ENCODE measurements around the gene COPS7B. TPM values are rescaled to one million over a fixed set of nuclear protein-coding genes. Genes with fewer than 3 reads are reported as not detected.

The COPS7B gene
- total RNA-seq, 1 donor from 2014 or later = 62.1 TPM

DNA sequence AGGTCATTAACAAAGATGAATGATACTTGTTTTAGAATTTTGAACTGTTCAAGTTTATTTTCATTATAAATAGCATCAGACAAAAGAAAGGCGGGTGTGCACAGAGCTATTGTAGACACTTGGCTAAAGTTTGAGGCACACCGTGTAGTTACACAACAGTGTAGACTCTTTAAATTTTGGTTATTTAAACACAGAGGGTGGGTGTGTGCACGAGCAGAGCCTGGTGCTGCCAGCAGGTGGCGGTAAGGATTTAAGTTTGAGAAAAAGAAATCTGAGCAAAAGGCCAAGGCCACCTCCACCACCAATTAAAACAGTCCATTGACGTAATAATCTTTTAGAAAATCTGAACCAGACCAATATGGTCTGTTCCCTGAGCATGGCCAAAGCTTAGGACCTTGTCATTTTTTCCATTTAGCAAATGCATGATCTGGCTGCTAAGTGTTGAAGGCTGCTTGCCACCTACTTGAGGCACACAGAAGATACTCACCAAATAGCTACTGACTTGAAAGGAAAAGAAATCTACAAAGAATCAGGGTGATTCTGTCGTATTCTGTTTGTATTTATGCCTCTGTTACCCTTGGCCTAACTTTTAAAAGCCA lies 14.3 kb downstream of the COPS7B start:
- Mint-ChIP-seq H3K9me3 (no peaks in the 10 kb centered on the region), H3K4me3 (ENCODE audit: low read depth) (no peak overlapping the region), H3K27me3 (ENCODE audit: low read depth) (no peaks in the 10 kb centered on the region), H3K27ac (no peak overlapping the region), H3K4me1 (ENCODE audit: low read depth) (peaks cover 2% of the 10 kb centered on the region), H3K36me3 (ENCODE audit: low read depth) (peaks cover 45% of the 10 kb centered on the region)
- DNase-seq (ENCODE audit: low spot score) = peak; percentile 19
- intact Hi-C loops (cut with micrococcal nuclease) = no loop called here

DNA sequence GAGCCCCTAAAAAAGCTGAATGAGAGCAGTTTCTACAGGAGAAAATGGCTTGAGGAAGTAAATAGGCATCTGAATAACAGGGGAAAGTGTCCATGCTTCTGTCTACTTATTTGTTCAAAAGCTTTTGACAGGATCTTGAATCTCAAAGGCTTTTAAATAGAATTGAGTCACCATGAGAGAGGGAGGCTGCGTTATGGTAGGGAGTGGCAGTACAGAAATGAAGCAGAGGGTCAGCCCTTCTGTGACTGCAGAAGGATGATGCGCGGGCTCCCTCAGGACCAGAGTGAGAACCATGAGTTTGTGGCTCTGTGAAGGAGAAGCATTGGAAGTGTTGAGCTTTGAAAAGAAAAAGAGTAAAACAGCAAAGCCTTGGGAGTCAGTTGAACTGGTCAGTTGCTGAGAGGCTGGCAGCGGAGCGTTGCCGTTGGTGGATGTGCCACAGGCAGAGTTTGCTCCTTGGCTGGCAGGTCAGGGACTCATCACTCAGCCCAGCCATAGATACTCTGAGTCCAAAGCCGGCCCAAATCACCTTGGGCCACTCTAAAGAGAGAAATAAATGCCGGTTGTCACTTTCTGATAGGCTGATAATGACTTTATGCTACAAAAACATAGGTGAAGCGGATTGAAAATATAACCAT lies 17.4 kb downstream of the COPS7B start:
- intact Hi-C loops (cut with micrococcal nuclease) = no loop called here

DNA sequence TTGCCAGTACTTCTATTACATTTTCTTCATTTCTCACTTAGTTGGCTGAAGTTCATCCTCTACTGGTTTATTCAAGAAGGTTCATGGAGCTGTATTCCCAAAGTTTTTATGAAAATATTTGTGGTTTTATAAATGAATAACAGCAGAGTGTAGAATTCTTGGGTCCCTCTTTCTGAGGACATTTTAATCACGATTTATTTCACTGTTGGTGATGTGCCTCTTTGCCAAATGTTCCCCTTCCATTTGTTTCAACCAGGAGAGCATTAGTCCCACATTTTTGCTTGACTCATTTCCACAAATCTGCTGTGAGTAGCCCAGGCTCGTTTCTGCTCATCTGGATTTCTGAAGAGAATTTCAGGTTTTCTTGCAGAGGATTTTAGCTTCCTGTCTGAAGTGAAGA lies 20.8 kb downstream of the COPS7B start:
- Mint-ChIP-seq H3K9me3 (no peaks in the 10 kb centered on the region), H3K27me3 (ENCODE audit: low read depth) (no peaks in the 10 kb centered on the region), H3K4me1 (ENCODE audit: low read depth) (peaks cover 2% of the 10 kb centered on the region), H3K27ac (no peak overlapping the region), H3K36me3 (ENCODE audit: low read depth) (peaks cover 46% of the 10 kb centered on the region), H3K4me3 (ENCODE audit: low read depth) (no peak overlapping the region)
- intact Hi-C loops (cut with micrococcal nuclease) = no loop called here
- no peak for DNase-seq (ENCODE audit: low spot score)

More for the DNA sequence above, 17.4 kb downstream of the COPS7B start:
- peaks cover 2% of the 10 kb centered on the region for H3K4me1 Mint-ChIP-seq (ENCODE audit: low read depth)
- DNase-seq (ENCODE audit: low spot score) = no peak
- H3K4me3 Mint-ChIP-seq (ENCODE audit: low read depth) = no peak overlapping the region
- peaks cover 52% of the 10 kb centered on the region for H3K36me3 Mint-ChIP-seq (ENCODE audit: low read depth)
- H3K27me3 Mint-ChIP-seq (ENCODE audit: low read depth) = no peaks in the 10 kb centered on the region
- H3K27ac Mint-ChIP-seq = no peak overlapping the region
- no peaks in the 10 kb centered on the region for H3K9me3 Mint-ChIP-seq

DNA sequence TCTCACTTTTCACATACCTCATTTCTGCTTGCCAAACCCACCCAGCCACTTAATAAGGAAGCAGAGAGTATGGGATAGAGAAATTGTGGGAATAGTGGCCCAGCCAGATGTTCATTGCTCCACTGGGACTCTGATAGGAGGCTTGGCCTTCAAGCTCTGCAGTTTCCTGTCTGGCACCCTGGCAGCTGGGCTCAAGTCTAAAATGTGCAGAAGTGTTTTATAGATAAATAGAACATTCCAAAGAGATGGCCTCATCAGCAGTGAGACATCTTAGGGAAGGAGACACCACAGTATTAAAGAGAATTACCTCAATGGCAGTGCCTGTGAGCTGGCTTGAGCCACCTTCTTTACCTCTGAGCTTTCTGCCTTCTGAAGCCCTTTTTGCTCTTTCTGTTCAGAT lies 24.7 kb downstream of the COPS7B start:
- Mint-ChIP-seq H3K4me1 (ENCODE audit: low read depth) (no peaks in the 10 kb centered on the region), H3K27ac (no peak overlapping the region), H3K4me3 (ENCODE audit: low read depth) (no peak overlapping the region), H3K36me3 (ENCODE audit: low read depth) (peaks cover 44% of the 10 kb centered on the region), H3K27me3 (ENCODE audit: low read depth) (no peaks in the 10 kb centered on the region), H3K9me3 (peaks cover 4% of the 10 kb centered on the region)
- DNase-seq (ENCODE audit: low spot score) = no peak
- intact Hi-C loops (cut with micrococcal nuclease) = no loop called here

DNA sequence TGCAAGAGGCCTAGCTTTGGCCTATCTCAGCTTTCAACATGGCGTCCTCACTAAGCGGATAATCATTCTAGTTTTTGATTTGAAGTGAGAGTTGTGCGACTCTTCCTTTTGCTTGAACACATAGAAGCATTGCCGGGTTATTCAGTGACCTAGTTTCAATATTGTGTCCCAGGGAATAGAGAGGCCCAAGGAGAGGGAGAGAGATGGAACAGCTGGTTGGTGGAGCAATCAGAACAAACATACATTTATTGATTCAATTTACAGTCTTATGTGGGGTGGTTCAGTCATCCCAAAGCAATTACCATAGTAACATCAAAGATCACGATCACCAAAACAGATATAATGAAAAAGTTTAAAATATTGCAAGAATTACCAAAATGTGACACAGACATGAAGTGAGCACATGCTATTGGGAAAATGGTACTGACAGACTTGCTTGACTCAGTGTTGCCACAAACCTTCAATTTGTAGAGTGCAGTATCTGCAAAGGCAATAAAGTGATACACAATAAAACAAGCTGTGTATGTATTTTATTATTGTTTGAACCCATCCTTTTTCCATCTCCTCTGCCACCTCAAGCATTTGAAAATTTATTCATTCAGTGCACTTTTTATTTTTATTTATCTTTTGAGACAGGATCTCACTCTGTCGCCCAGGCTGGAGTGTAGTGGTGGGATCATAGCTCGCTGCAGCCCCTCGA lies 30.2 kb downstream of the COPS7B start:
- Mint-ChIP-seq H3K27me3 (ENCODE audit: low read depth) (no peaks in the 10 kb centered on the region), H3K27ac (no peak overlapping the region), H3K9me3 (peaks cover 4% of the 10 kb centered on the region), H3K4me1 (ENCODE audit: low read depth) (no peaks in the 10 kb centered on the region), H3K4me3 (ENCODE audit: low read depth) (no peak overlapping the region), H3K36me3 (ENCODE audit: low read depth) (peaks cover 22% of the 10 kb centered on the region)
- no peak for DNase-seq (ENCODE audit: low spot score)
- intact Hi-C loops (cut with micrococcal nuclease) = no loop called here

DNA sequence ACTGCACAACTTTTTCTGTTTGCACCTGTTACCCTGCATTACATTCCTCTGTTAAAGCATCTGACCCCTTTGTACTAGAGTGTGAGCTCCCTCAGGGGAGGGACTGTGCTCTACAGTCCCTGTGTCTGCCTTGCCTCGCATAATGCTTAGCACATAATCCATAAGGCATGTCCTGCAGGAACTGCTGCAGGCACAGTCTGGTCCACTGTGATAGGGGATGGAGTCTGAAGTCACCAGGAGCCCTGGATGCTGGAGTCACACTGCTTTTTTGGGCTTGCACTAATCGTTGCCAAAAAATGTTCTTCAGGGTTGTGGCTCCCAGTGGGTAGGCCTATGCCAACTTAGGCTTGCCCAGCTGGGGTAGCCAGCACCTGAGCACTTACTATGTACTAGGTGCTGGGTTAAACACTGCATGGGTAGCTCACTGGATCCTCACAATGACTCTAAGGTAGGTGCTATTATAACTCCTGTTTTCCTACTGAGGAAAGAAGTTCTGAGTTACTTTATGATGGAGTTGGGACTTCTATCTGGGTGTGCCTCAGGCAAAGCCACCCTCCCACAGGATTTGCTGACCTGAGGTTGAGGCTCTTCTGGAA lies 33.3 kb downstream of the COPS7B start:
- H3K36me3 Mint-ChIP-seq (ENCODE audit: low read depth) = peaks cover 10% of the 10 kb centered on the region
- intact Hi-C loops (cut with micrococcal nuclease) = no loop called here

DNA sequence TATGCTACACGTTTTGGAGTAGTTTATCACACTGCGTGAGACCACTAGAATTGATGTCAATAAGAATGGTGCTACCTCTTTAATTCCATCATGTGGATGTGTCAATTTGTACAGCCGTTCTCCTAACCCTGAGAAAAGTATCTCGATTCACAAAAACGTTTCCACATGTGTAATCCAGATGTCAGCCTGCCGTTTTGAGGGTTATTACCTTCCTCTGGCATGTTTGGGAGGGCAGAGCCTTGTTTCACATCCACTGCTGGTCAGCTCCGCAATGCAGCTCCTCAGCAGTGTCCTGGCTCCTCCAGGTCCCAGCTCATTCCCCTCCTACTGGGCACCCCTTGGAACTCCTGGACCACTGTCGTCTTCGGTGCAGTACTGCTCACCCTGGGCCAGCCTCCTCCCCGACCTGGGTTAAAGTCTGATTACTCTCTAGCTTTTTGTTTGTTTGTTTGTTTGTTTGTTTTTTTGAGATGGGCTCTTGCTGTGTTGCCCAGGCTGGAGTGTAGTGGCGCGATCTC lies 34.6 kb downstream of the COPS7B start:
- H3K4me3 Mint-ChIP-seq (ENCODE audit: low read depth) = no peak overlapping the region
- H3K36me3 Mint-ChIP-seq (ENCODE audit: low read depth) = peaks cover 5% of the 10 kb centered on the region
- no peak overlapping the region for H3K27ac Mint-ChIP-seq
- no peaks in the 10 kb centered on the region for H3K9me3 Mint-ChIP-seq
- DNase-seq (ENCODE audit: low spot score) = no peak
- no peaks in the 10 kb centered on the region for H3K27me3 Mint-ChIP-seq (ENCODE audit: low read depth)
- H3K4me1 Mint-ChIP-seq (ENCODE audit: low read depth) = no peaks in the 10 kb centered on the region
- intact Hi-C loops (cut with micrococcal nuclease) = no loop called here

More for the DNA sequence above, 33.3 kb downstream of the COPS7B start:
- Mint-ChIP-seq H3K27ac (no peak overlapping the region), H3K27me3 (ENCODE audit: low read depth) (no peaks in the 10 kb centered on the region), H3K4me3 (ENCODE audit: low read depth) (no peak overlapping the region), H3K4me1 (ENCODE audit: low read depth) (no peaks in the 10 kb centered on the region), H3K9me3 (peaks cover 4% of the 10 kb centered on the region)
- no peak for DNase-seq (ENCODE audit: low spot score)

DNA sequence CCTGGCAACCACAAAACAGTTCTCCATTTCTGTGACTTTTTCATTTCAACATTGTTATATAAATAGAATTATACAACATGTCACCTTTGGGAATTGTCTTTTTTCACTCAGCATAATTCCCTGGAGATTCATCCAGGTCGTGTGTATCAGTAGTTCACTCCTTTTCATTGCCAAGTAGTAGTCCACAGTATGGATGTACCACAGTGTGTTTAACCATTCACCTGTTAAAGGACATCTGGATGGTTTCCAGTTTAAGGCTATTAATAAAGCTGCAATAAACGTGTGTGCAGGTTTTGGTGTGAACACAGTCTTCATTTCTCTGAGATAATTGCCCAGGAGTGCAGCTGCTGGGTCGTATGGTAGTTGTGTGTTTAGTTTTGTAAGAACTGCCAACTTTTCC lies 35.7 kb downstream of the COPS7B start:
- Mint-ChIP-seq H3K4me1 (ENCODE audit: low read depth) (no peaks in the 10 kb centered on the region), H3K36me3 (ENCODE audit: low read depth) (no peaks in the 10 kb centered on the region), H3K9me3 (no peaks in the 10 kb centered on the region), H3K4me3 (ENCODE audit: low read depth) (no peak overlapping the region), H3K27ac (no peak overlapping the region), H3K27me3 (ENCODE audit: low read depth) (no peaks in the 10 kb centered on the region)
- DNase-seq (ENCODE audit: low spot score) = no peak
- intact Hi-C loops (cut with micrococcal nuclease) = no loop called here

DNA sequence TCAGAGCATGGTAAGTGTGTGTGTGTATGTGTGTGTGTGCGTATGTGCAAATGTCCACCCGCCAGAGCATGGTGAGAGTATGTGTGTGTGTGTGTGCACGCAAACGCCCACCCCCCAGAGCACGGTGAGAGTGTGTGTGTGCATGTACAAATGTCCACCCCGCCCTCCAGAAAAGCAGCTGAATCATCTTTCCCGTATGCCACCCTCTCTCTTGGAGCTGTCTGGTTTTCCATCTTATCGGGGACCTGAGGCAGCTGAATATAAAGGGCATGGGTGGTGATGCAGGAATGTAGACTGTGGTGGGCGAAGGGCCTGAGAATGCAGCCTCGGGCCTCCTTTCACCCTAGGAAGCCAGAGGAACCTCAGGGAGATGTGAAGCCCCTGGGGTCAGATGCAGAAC lies 66.9 kb downstream of the COPS7B start:
- H3K4me1 Mint-ChIP-seq (ENCODE audit: low read depth) = no peaks in the 10 kb centered on the region

DNA sequence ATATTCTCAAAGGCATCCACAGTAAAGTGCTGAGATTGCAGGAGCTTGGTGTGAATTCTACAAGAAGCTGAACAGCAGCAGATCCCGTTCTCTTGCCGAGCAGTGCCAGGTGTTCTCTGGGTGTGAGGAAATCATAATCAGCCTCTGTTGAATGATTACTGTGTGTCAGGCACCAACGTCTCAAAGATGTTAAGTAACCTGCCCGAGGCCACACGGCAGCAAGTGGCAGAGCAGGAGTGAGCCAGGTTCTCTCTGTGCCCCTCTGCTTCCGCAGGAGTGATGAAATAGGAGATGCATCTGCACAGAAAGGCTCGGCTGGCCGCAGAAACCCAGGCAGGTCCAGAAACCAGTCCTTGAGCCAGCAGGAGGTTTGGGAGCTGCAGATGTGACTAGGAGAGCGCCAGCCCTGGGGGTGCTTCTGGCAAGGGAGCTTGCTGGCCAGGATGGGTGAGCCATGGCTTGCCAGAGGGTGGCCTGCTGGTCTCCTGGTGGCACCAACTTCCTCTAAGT lies 68.4 kb downstream of the COPS7B start:
- no peak overlapping the region for H3K27ac Mint-ChIP-seq
- H3K9me3 Mint-ChIP-seq = no peaks in the 10 kb centered on the region
- H3K27me3 Mint-ChIP-seq (ENCODE audit: low read depth) = peaks cover 7% of the 10 kb centered on the region
- DNase-seq (ENCODE audit: low spot score) = no peak
- intact Hi-C loops (cut with micrococcal nuclease) = no loop called here
- H3K36me3 Mint-ChIP-seq (ENCODE audit: low read depth) = no peaks in the 10 kb centered on the region
- H3K4me3 Mint-ChIP-seq (ENCODE audit: low read depth) = no peak overlapping the region
- H3K4me1 Mint-ChIP-seq (ENCODE audit: low read depth) = no peaks in the 10 kb centered on the region

More for the DNA sequence above, 66.9 kb downstream of the COPS7B start:
- H3K27ac Mint-ChIP-seq = no peak overlapping the region
- DNase-seq (ENCODE audit: low spot score) = no peak
- H3K4me3 Mint-ChIP-seq (ENCODE audit: low read depth) = no peak overlapping the region
- peaks cover 7% of the 10 kb centered on the region for H3K27me3 Mint-ChIP-seq (ENCODE audit: low read depth)
- intact Hi-C loops (cut with micrococcal nuclease) = no loop called here
- H3K36me3 Mint-ChIP-seq (ENCODE audit: low read depth) = no peaks in the 10 kb centered on the region
- H3K9me3 Mint-ChIP-seq = no peaks in the 10 kb centered on the region

DNA sequence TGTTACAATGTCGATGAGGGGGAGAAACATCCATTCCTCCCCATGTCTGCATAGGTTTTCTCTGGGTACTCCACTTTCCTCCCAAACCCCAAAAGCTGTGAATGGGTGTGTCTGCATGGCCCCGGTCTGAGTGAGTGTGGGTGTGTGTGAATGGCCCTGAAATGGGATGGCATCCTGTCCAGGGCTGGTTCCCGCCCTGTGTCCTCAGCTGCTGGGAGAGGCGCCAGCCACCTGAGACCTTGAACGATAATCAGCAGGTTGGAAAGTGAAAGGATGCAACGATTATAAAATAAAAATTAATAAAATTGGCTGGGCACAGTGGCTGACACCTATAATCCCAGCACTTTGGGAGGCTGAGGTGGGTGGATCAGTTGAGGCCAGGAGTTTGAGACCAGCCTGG lies 70.7 kb downstream of the COPS7B start:
- Mint-ChIP-seq H3K4me3 (ENCODE audit: low read depth) (no peak overlapping the region), H3K36me3 (ENCODE audit: low read depth) (no peaks in the 10 kb centered on the region), H3K27me3 (ENCODE audit: low read depth) (no peaks in the 10 kb centered on the region), H3K27ac (no peak overlapping the region), H3K4me1 (ENCODE audit: low read depth) (no peaks in the 10 kb centered on the region), H3K9me3 (no peaks in the 10 kb centered on the region)
- no peak for DNase-seq (ENCODE audit: low spot score)
- intact Hi-C loops (cut with micrococcal nuclease) = no loop called here
